Left lobe of liver (tissue), 2 donors: Measurements from ENCODE around the gene ZRANB2. TPM values are rescaled to one million over a fixed set of nuclear protein-coding genes. Genes with fewer than 3 reads are reported as not detected.

ENCODE experiments used
- ATAC-seq: fragments of 200-7000 bp; cut with Tn5 transposase; one replicate; pipeline ENCODE4 v1.9.1; 2020; ENCODE audit warnings: mild to moderate bottlenecking, moderate library complexity
- DNase-seq: peaks from one replicate; pipeline ENCODE4 v3.0.0-alpha.2; 2020; ENCODE audit warnings: low spot score
- total RNA-seq: library from RNA; stranded (reverse); gene quantifications from one replicate; pipeline ENCODE4 v1.2.1, GENCODE V29; 2021
- donor health status: DM: no; HTN: no; CAD: no; lungs with moderate emphysema.
- donor health status: DM: no; HTN: yes; CAD: no.

Gene ZRANB2
- total RNA-seq, 1 donor from 2014 or later = 21.5 TPM

DNA sequence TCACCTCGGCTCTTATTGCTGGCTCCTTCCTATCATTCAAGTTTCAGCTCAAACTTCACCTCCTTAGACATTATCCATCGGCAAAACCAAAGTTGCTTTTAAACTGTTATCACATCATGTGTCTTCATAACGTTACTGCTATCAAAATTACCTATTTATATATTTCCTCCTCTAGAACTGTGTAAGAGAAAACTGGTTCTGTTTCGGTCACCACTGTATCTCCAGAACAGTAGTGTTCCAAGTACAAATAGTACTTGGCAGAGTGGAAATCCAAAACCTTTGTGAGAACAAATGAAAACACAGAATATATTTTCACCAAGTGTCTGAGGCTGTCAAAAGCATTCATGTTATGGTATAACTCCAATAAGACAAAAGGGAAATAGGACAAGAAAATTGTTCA is 9.1 kb downstream of the ZRANB2 start:
- ATAC-seq = no peak
- DNase-seq = no peak

DNA sequence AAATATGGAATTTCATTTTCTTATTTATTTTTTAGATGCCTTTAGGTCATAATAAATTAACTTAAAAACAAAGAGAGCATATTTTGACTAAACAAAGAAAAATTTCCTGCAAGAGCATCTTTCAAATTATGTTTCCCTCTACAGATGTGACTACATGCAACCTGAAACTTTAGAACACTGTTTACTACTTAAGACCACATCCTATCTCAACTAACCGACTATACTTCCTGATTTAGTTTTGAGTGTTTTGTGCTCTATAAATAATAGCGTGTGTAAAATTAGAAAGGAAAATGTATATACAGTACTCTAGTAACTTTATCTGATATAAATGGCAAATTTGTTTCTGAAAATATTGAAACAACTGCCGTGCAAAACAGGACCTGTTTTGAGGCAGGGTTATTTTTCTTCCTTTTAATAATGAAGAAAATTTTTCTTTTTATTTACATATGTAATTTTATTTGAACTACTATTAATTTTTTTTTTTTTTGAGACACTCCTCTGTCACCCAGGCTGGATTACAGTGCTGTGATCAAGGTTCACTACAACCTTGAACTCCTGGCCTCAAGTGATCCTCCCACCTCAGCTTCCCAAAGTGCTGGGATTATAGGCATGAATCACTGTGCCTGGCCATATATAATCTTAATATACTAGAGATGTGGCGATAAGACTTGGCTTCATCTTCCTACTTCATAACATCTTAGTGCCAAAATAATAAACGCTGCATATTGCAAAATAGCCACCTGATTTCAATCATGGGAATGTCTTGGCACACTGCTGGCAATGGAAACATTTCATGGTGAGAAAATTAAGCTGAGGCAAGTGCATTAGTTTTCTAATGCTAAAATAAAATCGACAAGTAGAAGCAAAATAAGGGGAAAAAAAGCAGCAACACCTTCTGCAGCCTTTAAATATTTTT is 12.3 kb downstream of the ZRANB2 start:
- ATAC-seq (no peak), DNase-seq (no peak)

DNA sequence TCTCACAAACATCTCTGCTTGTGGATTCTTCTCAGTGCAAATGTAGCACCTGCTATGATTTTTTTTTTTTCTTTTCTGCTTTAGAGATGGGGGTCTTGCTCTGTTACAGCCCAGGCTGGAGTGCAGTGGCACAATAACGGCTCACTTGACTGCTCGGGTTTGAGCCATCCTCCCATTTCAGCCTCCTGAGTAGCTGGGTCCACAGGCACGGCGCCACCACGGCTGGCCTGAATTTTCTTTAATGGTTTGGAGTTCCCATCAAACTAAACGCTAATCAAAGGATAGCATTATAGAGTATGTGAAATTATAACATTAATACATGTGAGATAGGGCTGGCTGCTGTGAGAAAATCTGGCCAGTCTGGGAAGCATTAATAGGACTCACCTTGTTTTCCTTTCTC is 26.0 kb downstream of the ZRANB2 start:
- DNase-seq (no peak), ATAC-seq (no peak)

DNA sequence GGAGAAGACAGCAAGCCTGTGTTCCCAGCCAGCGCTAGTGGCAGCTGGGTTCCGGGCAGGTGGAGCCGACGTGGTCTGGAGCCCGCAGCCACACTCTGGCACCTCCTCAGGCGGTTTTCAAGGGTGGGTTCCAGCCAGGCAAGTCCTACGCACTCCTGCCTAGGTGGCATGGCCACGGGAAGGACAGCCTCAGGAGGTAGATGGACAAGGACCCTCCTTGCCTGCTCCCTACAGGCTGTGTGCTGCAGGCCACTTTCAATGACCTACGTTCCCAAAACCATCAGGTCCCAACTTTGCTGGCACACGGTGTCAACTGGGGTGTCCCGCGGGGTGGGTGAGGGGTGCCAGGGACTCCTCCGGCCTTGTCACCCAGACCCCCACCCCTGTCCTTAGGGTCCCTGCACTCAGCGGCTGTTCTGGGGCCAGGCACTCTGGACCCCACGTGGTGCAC is 26.5 kb downstream of the ZRANB2 start:
- ATAC-seq = peak; percentile 28
- peak; percentile 44 for DNase-seq

DNA sequence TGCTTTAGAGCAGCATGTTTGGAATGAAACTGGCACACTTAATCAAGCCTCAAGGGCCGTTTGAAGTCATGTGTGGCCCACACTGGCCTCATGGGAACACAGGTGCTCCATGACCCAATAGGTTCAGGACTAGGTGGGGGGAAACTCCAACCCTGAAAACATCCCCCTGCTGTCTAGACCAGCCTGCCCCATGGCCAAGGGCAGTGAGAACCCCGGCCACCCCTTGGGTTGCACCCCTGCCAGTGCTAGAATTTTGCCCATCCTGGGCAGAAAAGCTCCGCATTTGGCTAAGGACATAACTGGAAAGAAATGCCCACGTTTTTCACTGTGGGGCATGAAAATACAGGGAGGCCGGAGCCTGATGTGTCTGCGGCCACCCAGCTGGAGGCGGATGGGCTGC is 27.1 kb downstream of the ZRANB2 start:
- DNase-seq (no peak), ATAC-seq (peak; percentile 30)

DNA sequence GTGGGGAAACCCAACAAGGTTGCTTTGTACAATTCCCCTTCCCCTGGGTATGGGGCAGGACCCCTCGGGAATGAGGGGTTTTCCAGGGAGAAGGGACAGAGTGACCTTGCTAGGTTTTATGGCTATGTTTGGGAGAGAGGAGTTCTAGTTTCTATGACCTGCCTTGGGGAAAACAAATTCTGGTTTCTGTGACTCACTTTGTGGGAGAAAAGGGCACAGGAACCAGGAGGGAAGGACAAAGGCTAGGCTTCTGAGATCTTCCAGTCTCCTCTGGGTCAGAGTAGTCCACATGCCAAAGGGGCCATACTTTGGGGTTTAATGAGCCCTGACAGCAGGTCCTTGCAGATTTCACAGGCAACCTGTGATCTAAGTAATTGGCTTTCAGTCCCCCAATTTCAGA is 27.7 kb downstream of the ZRANB2 start:
- DNase-seq (no peak), ATAC-seq (no peak)

DNA sequence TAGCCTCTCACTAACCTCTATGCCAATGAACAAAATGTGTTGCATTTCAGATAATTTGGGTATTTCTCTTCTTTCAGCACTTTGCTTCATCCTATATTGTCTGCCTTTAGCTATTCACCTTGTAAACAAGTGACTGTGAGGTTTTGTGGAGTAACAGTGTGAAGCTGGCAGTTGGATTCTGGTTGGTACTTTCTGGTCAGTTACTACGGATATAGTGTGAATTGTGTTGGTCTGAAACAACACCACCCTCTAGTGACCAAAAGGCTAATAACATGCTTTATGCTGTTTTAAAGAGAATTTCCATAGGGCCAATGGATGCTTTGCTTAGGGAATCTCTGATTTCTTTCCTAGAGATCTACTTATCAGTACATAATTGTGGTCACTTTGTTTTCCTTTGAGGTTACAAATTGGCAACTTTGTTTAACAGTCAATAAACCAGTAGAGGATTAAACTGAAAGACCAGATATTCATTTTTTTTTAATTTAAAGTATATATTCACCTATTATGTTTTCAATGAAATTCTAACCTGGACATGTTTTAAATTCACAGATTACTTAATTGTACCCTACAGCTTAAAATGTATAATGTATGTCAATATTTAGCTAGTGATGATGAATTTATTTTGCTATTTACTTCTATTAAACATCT is 30.8 kb downstream of the ZRANB2 start:
- no peak for DNase-seq
- ATAC-seq = peak; percentile 87

DNA sequence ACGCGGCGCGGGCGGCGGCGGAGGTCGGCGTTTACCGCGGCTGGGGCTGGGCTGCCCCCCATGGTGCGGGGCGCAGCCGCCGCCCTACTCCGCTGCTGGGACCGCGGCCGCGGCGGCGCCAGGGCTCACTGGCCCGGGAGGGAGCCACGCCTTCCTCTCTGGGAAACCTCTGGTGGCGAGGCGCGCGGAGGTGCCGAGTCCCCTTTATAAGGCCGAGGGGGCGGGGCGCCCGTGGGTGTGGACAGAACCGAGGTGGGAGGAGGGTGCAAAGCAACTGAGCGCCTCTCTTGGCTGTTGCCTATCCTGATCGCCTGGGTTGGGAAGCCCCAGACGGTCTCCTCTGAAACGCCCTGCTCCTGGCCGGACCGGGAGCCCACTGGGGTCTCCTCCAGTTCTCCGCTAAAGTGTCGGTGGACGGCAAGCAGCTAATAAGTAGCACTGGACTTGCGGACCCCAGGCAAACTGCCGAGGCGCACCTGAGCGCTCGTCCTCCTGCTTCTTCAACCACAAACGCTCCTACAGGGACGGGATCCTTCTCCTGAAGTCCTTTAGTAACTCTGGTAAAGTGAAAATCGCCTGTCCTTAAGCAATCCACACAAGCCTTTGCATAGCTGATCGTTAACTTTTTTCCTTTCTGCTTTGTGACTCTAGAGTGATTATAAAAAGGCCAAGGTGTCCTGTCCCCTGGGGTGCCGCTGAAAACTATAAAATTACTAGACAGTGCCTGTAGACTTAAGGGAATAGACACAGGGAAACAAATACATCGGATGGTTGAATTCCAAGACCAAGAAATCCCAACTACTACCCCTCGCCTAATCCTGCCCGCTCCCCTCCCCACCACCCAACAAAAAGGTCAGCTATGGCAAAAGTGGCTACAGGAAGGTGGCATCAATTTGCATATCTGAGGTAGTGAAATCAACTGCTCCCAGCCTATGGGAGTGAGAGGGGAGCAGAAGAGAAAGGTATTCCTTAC is 32.9 kb downstream of the ZRANB2 start, which contains the start of gene PTGER3:
Gene PTGER3, minus strand, starts transcription at position 182 of the 973 bp plus-strand sequence. CDS start 239 bp downstream, outside the sequence.
- peak; percentile 63 for ATAC-seq
- peak; percentile 47 for DNase-seq

DNA sequence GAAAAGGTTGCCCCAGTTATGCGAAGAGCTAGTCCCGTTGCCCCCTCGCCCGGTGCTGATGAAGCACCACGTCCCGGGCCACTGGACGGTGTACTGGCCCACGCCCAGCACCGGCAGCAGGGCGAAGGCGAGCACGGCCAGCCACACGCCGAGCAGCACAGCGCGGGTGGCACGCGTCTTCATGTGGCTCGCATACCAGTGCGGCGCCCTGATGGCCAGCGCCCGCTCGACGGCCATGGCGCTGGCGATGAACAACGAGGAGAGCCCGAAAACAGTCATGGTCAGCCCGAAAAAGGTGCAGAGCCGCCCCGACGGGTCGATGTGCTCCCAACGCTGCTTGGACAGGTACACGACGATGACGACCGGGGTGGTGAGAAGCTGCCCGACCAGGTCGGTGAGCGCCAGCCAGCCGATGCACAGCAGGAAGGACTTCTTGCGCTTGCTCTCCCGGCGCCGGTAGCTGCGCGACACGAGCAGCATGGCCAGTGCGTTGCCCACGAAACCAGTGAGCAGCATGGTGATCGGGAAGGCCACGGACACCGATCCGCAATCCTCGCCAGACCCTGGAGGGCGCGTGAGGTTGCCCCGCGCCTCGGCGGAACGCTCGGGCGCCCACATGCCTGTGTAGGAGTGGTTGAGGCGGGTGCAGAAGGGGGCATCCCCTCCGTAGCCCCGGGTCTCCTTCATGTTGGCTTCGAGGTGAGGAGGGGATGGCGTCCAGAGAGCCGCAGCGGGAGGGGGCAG is 33.8 kb downstream of the ZRANB2 start:
- DNase-seq (no peak), ATAC-seq (peak; percentile 20)

DNA sequence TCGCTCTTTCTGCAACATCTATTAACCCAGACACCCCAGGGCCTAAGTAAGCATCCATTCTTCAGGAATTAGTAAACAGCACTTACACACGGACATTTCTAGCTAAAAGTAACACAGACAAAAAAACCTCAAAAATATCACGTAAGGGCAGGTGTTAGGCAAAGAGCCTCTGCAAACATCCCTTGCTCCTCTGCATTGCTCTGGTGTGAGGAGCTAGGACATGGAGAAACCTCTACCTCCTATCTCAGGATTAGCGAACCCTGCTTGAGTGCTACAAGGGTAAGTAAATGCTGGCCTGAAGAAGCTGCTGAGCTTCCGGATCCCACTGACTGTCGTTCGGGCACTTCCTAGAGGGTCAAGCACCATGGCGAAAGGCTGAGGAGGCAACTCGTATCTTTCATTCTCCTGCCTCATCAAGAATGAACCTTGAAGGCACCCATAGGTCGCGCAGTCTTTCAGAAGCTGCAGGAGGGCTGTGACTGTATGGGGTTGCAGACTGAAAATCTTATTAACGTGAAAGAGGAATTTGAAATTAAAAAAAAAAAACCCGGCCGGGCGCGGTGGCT is 35.3 kb downstream of the ZRANB2 start:
- no peak for DNase-seq
- ATAC-seq = no peak

DNA sequence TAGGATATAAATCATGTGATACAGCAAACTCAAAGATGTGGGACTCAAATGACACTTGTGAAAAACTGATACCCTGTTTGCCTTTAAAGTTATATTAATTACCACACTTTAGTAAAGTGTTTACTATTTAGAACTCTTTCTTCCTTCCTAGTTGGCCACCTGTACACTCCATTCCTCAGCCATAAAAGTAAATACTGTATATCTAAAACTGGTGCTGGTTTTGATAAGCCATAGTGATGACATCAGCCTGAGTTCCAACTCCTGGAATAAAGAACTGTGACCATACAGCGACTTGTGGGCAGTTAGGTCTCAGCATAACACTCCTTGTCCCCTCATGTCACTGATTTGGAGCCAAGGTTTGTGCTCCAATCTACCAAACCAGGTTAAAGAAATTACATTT is 36.0 kb downstream of the ZRANB2 start:
- DNase-seq = no peak

DNA sequence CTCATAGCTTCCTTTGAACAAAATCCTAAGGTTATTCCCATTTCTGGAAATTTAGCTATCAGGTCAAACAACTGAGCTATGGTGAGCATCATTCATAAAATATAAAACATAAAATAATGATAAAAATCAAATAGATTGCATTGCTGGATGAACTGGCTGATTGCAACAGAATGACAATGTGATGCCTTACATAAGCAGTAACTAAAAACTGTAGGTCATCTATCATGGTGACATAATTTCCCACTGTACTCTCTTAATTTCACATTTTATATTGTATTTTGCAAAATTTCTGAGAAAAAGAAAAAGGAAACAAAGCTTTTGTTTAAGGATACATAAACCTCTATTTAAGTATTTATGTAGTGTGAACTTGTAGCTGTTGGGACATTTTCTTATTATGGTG is 37.8 kb downstream of the ZRANB2 start:
- DNase-seq (no peak), ATAC-seq (no peak)

More for the DNA sequence above, 36.0 kb downstream of the ZRANB2 start:
- no peak for ATAC-seq

DNA sequence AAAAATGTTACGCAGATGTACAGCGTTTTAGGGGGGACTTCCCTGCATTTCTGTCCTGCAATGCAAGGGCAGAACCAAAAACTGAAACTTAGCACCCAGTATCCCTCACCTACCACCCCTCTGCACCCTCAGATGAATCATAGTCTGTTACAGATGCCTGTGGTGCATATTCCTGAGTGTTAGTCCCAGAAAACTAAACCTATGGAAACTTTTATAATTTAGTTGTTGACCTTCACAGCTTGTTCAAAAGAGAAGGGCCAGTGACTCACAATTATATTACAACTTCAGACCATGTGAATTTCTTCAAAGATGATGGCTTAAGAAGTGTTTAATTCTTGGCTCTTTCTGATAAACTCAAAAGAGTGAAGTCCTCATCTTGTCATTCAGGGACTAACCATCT is 39.0 kb downstream of the ZRANB2 start:
- DNase-seq (no peak), ATAC-seq (no peak)

DNA sequence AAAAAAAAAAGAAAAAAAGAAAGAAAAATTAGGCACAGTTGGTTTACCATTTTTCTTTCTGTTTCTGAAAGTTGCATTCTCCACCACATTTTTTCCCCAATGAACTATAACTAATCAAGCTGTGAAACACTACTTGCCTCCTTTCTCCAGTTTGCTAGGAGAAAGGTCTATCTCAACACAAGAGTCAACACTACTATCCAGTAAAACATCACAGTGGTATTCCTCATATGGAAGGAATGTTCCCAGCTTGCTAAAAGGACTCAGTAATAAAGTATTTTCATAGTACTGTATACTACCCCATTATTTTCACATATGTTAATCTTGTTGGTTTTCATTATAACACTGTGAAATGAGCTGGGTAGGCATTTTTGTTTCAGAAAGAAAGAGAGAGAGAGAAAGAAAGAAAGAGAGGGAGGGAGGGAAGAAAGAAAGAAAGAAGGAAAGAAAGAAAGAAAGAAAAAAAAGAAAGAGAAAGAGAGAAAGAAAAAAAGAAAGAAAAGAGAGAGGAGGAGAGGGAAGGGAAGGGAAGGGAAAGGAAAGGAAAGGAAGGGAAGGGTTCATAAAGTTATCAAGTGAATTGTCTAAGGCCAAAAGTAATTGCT is 41.1 kb downstream of the ZRANB2 start:
- ATAC-seq (no peak), DNase-seq (no peak)

DNA sequence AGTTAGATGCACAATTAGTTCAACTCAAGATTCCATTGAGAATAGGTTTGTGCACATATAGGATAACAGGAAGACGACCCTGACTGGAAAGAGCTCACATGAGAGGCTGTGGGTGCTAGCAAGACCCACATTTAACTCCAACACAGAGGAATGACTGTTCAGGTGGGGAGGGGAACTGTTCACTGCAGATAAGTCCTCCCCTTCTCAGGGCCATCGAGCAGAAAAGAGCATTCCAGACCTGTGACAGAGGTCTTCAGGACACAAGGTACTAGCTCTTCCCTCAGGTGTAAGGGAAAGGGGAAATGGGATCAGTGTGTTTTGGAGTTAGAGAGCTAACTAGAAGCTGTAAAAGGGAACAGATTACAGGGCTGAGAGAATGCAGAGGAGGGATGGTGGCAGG is 41.9 kb downstream of the ZRANB2 start:
- ATAC-seq (no peak), DNase-seq (no peak)

DNA sequence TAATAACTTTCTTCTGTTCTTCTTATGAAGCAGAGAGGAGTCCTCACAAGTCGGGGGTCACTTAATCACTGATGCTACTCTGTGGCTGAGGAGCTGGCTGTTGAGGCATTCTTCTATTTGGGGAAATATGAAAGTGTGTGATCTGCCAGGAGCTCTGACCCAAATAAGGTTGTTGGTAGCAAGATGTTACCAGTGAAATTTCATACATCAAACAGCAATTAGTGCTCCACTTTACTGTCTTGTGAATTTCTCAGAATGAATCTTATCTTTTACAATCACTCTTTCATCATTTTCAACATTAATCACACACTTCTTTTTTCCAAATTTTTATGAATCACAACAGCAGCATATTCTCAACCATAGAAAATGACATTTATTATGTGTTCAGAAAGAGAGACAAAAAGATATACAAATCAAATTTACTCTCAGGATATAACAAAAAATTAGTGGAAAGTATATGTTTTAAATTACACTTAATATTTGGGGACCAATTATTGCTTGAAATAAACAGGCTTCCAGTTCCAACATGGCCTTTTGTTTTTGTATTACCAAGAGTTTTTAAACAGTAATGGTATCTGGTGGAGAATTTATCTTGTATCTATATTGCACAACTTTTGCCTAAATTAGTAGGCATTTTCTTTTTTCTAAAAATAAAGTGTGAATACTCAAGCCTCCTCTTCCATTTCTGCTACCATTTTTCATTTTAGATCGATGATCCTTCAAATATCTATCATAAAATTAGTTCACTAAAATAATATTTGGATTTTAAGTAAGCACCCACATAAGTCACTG is 42.8 kb downstream of the ZRANB2 start:
- no peak for DNase-seq
- no peak for ATAC-seq

DNA sequence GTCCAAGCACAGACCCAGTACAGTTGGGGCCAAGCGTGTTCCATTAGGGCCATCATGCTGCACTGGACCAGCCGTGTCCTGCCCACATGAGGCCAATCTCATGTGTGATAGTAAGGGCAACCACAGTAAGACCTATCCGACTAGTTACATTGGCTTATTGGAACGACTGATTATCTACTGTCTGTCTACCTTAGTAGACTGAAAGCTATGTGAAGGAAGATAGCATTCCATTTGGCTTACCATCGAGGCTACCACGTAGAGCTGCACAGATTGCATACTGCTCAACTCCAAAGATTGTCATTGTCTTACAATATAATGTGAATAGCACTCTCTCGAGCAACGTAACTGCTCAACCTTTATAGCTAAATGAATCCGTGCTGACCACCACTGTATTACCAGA is 43.8 kb downstream of the ZRANB2 start:
- no peak for DNase-seq
- no peak for ATAC-seq

DNA sequence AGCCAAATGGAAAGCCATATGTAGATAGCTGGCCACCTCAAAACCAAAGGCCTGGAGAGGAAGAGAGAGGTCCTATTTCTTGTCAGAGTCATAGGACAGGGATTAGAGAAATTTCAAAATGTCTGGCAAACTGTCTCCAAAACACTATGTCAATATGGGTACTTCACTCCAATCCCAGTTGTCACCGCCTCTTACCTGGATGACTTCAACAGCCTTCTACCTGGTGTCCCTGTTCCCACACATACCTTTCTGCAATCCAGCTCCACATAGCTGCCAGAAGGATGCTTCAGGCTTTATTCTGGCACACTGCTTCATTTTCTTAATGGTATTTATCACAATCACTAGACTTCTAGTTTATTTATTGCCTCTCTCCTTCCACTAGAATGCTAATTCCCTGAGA is 47.7 kb downstream of the ZRANB2 start:
- ATAC-seq (no peak), DNase-seq (no peak)

DNA sequence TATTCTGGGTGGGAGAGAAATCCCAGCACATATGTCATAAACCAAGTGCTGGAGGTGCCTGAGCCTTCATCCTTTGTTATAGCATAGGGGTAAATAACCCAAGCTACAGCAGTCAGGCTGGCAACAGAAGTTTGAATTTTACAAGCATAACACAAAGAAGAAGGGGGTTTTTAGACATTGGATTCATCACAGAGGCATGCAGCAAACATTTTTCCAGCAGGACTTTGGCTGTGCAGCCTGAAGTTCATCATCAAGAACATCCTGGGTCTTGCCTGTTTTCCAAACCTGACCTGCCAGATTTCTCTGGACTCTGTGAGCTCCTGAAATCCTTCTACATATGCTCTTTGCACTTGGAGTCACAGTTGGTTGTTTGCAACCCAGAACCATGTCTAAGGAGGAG is 49.4 kb downstream of the ZRANB2 start:
- ATAC-seq (no peak), DNase-seq (no peak)
